BJ (cell line): Measurements from ENCODE around the gene GALNT17. TPM values are rescaled to one million over a fixed set of nuclear protein-coding genes. Genes with fewer than 3 reads are reported as not detected.

Experiments used
- CTCF ChIA-PET: fragments of 350-600 bp; formaldehyde crosslinking; extraction: SDS; loops from one replicate; lab custom pipeline; 2021; ENCODE audit warnings: antibody characterized with exemption, inconsistent platforms; lab: Yijun Ruan, JAX
- POLR2A ChIA-PET: fragments of 300-600 bp; sonication (Branson Sonifier 250); formaldehyde crosslinking; extraction: SDS; loops from one replicate; lab custom pipeline; 2021; ENCODE audit warnings: antibody characterized with exemption; lab: Charles Lee
- DNase-seq: peaks from one replicate; pipeline ENCODE4 v3.0.0-alpha.2; 2011; ENCODE audit warnings: low read depth
- H3K27me3 ChIP-seq: 2 replicates; pipeline ENCODE4 v1.6.0; 2011; ENCODE audit warnings: low read length; ENCODE audit not compliant: control insufficient read depth, insufficient read depth
- H3K36me3 ChIP-seq: 2 replicates; pipeline ENCODE4 v1.5.1; 2011; ENCODE audit warnings: low read length; ENCODE audit not compliant: control insufficient read depth, insufficient read depth
- H3K4me3 ChIP-seq: 2 replicates; pipeline ENCODE4 v1.5.1; 2011; ENCODE audit warnings: low read depth, mild to moderate bottlenecking, control low read depth, low read length
- CTCF ChIP-seq: IDR thresholded peaks from 2 replicates; pipeline ENCODE4 v1.5.1; 2011; ENCODE audit warnings: low read depth, mild to moderate bottlenecking, control low read depth, inconsistent platforms, low read length, moderate library complexity; ENCODE audit not compliant: insufficient read depth
- polyA plus RNA-seq: library from polyadenylated mRNA; depleted of rRNA; stranded (reverse); fragments of >200 nt; gene quantifications from 2 replicates; pipeline ENCODE4 v1.2.3, GENCODE V29; 2011

GALNT17 gene
- polyA plus RNA-seq, 1 experiment = not detected

DNA sequence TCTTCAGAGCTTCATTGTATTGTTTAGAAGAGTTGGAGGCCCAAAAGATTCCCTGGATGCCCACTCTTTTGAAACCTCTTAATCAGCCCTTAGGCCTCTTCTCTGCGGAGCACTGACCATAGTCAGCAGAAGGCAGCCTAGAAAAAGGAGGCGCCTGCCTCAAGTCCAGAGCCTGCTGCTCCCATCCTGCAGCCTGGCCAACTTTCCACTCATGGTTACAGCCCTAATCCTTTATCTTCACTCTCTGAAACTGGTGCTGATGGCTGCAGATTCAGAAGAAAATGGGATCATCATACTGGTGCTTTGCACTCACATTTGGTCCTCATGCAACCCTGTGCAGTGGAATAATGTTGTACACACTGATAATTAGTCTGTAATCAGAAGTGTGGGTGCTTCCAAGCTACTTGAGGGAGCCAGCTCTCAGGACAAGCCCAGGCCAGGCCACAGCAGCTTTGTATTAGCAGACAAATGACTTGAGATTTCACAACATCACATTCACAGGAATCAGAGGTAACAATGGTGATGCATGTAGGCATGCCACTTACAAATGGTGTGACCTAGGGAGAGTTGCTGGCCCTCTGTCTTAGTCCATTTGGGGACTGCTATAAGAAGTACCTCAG is 272.9 kb downstream of the GALNT17 start:
- CTCF ChIA-PET = no interaction called here
- POLR2A ChIA-PET = no interaction called here
- Histone ChIP-seq H3K36me3 (no peaks in the 10 kb centered on the region), H3K4me3 (no peak overlapping the region), H3K27me3 (no peaks in the 10 kb centered on the region)
- no peak for DNase-seq
- TF ChIP-seq CTCF = no peak

- no peak for DNase-seq
- H3K36me3 ChIP-seq = no peaks in the 10 kb centered on the region
- ChIA-PET CTCF (no interaction called here), POLR2A (no interaction called here)
- no peaks in the 10 kb centered on the region for H3K27me3 ChIP-seq
- TF ChIP-seq CTCF = no peak
- no peak overlapping the region for H3K4me3 ChIP-seq
Measured at GRCh38 chr7:71408271-71408670, 276.3 kb downstream of the GALNT17 start.

- ChIA-PET POLR2A (no interaction called here), CTCF (no interaction called here)
- Histone ChIP-seq H3K36me3 (no peaks in the 10 kb centered on the region), H3K27me3 (no peaks in the 10 kb centered on the region), H3K4me3 (no peak overlapping the region)
- no peak for TF ChIP-seq CTCF
- no peak for DNase-seq
Measured at GRCh38 chr7:71409550-71410157, 277.7 kb downstream of the GALNT17 start.

DNA sequence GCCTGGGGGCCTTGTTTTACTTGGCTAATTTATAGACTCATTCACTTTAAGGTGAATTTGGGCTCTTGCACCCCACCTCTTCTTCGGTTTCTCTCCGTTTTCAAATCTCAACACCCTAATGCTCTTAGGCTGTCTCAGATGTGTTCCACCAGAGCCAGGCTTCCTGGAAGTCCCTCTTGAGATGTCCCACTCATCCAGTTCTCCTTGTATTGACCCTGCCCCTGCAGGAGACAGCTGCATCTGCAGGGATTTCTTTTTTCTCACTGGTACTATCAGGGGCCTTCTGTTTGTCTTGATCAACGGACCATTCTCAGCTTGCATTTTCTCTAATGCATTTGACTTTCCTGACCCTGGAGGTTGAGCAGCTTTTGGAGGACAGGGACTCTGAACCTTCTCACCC is 279.5 kb downstream of the GALNT17 start:
- no peak overlapping the region for H3K4me3 ChIP-seq
- no peaks in the 10 kb centered on the region for H3K36me3 ChIP-seq
- no peaks in the 10 kb centered on the region for H3K27me3 ChIP-seq
- DNase-seq = no peak
- ChIA-PET CTCF (no interaction called here), POLR2A (no interaction called here)
- no peak for TF ChIP-seq CTCF

- TF ChIP-seq CTCF = no peak
- Histone ChIP-seq H3K27me3 (no peaks in the 10 kb centered on the region), H3K4me3 (no peak overlapping the region), H3K36me3 (no peaks in the 10 kb centered on the region)
- CTCF ChIA-PET = no interaction called here
- DNase-seq = no peak
- POLR2A ChIA-PET = no interaction called here
Measured at GRCh38 chr7:71414490-71414889, 282.5 kb downstream of the GALNT17 start.
